ENCODE results near the gene TPRN.

The TPRN gene

GRCh38 chr9:137236238-137236935 is 35.8 kb upstream of the TPRN start:
- DNase-seq = peak; percentile 93

GRCh38 chr9:137235424-137236237 is 35.1 kb upstream of the TPRN start:
- DNase-seq = no peak

- no peak for DNase-seq
These were observed 34.4 kb upstream of the TPRN start for GRCh38 chr9:137234758-137235423.

- DNase-seq = no peak
These were observed 33.6 kb upstream of the TPRN start for GRCh38 chr9:137234055-137234697.

GRCh38 chr9:137233143-137233980 is 32.8 kb upstream of the TPRN start:
- no peak for DNase-seq

- no peak for DNase-seq
These were observed 32.0 kb upstream of the TPRN start for GRCh38 chr9:137232510-137232909.

- DNase-seq = no peak
These were observed 31.6 kb upstream of the TPRN start for GRCh38 chr9:137232101-137232500.

GRCh38 chr9:137231372-137232039 is 31.0 kb upstream of the TPRN start:
- no peak for DNase-seq

- DNase-seq = no peak
These were observed 30.3 kb upstream of the TPRN start, which contains the start of gene SLC34A3 for GRCh38 chr9:137230705-137231371. SLC34A3 (plus strand) TSS chr9:137230901; CDS start chr9:137231703, 802 bp downstream.

- DNase-seq = no peak
These were observed 29.6 kb upstream of the TPRN start for GRCh38 chr9:137229903-137230704.

GRCh38 chr9:137228968-137229896 is 28.7 kb upstream of the TPRN start:
- no peak for DNase-seq

- no peak for DNase-seq
These were observed 28.0 kb upstream of the TPRN start for GRCh38 chr9:137228506-137228967.

GRCh38 chr9:137227853-137228505 is 27.4 kb upstream of the TPRN start:
- DNase-seq = no peak

GRCh38 chr9:137227054-137227852 is 26.7 kb upstream of the TPRN start, which contains the start of gene RNF224:
RNF224 (plus strand) TSS chr9:137227502; CDS start chr9:137228336, 834 bp downstream.
- DNase-seq = peak; percentile 81

GRCh38 chr9:137226338-137227053 is 26.0 kb upstream of the TPRN start:
- DNase-seq = no peak

GRCh38 chr9:137225699-137226331 is 25.3 kb upstream of the TPRN start:
- no peak for DNase-seq
